Smooth muscle cell (in vitro differentiated cells): ENCODE results near the gene ZNF48. TPM values are rescaled to one million over a fixed set of nuclear protein-coding genes. Genes with fewer than 3 reads are reported as not detected.

Source experiments
- DNase-seq: peaks from one replicate; lab custom pipeline; 2025; ENCODE audit not compliant: unreplicated experiment; lab: John Stamatoyannopoulos, UW
- H2AFZ ChIP-seq: fragments of 200-600 bp; sonication (generic); 2 replicates; pipeline ENCODE4 v1.6.0; 2016; ENCODE audit warnings: antibody characterized with exemption, low read depth, mild to moderate bottlenecking
- H3F3A ChIP-seq: fragments of 200-600 bp; sonication (generic); 2 replicates; pipeline ENCODE4 v1.6.0; 2017; ENCODE audit warnings: antibody characterized with exemption, low read depth
- H3K27ac ChIP-seq: fragments of 200-600 bp; sonication (generic); 2 replicates; pipeline ENCODE4 v1.5.1; 2016; ENCODE audit warnings: low read depth, mild to moderate bottlenecking
- H3K27me3 ChIP-seq: fragments of 200-600 bp; sonication (generic); 2 replicates; pipeline ENCODE4 v1.6.1; 2016; ENCODE audit warnings: low read depth, mild to moderate bottlenecking
- H3K36me3 ChIP-seq: fragments of 200-600 bp; sonication (generic); 2 replicates; pipeline ENCODE4 v1.5.1; 2016; ENCODE audit warnings: low read depth
- H3K4me1 ChIP-seq: fragments of 200-600 bp; sonication (generic); 2 replicates; pipeline ENCODE4 v1.5.1; 2016; ENCODE audit warnings: low read depth
- H3K4me2 ChIP-seq: fragments of 200-600 bp; sonication (generic); 2 replicates; pipeline ENCODE4 v1.6.0; 2016; ENCODE audit warnings: mild to moderate bottlenecking
- H3K4me3 ChIP-seq: fragments of 200-600 bp; sonication (generic); 2 replicates; pipeline ENCODE4 v1.5.1; 2016; ENCODE audit warnings: mild to moderate bottlenecking
- H3K79me2 ChIP-seq: fragments of 200-600 bp; sonication (generic); 2 replicates; pipeline ENCODE4 v1.6.0; 2016; ENCODE audit warnings: low read depth, mild to moderate bottlenecking
- H3K9ac ChIP-seq: fragments of 200-600 bp; sonication (generic); 2 replicates; pipeline ENCODE4 v1.6.0; 2016; ENCODE audit warnings: low read depth
- H3K9me3 ChIP-seq: fragments of 200-600 bp; sonication (generic); replicated peaks from 2 replicates; pipeline ENCODE4 v1.5.1; 2016; ENCODE audit warnings: low read depth
- H4K20me1 ChIP-seq: fragments of 200-600 bp; sonication (generic); 2 replicates; pipeline ENCODE4 v1.6.0; 2016; ENCODE audit warnings: low read depth
- CTCF ChIP-seq: fragments of 200-600 bp; sonication (generic); IDR thresholded peaks from 2 replicates; pipeline ENCODE4 v1.5.1; 2017; ENCODE audit warnings: borderline replicate concordance, mild to moderate bottlenecking, antibody characterized with exemption; ENCODE audit not compliant: insufficient read depth, poor library complexity, severe bottlenecking
- WGBS: methylation state at CpG from one replicate; pipeline ENCODE4 v1.1.7; 2016; ENCODE audit warnings: low lambda C conversion rate; 5-methylcytosine and 5-hydroxymethylcytosine counted together
- polyA plus RNA-seq: library from polyadenylated mRNA; unstranded; fragments of >200 nt; fragmentation: Nextera tagmentation; extraction: Ambion mirVana; gene quantifications from 2 replicates; pipeline ENCODE4 v1.2.1, GENCODE V29; 2016
- total RNA-seq: library from RNA; depleted of rRNA; stranded (reverse); fragments of >200 nt; gene quantifications from 2 replicates; pipeline ENCODE4 v1.2.3, GENCODE V29; 2014

ZNF48 gene
- total and polyA plus RNA-seq, 2 experiments from 2014 or later, result 8.0 to 9.3 TPM

GRCh38 chr16:30378236-30379157, 16.7 kb upstream of the ZNF48 start:
- DNase-seq, result peak; percentile 97
- WGBS, result under 1% methylated on average over 47 of the region's 67 CpGs
- Histone ChIP-seq H3K9ac (peak overlapping the region; percentile 96), H2AFZ (no peak overlapping the region), H3K36me3 (no peaks in the 10 kb centered on the region), H3K79me2 (no peaks in the 10 kb centered on the region), H3K4me3 (peak overlapping the region; percentile 67), H3K27me3 (no peaks in the 10 kb centered on the region), H3K9me3 (no peaks in the 10 kb centered on the region), H3K27ac (peak overlapping the region; percentile 99), H4K20me1 (peaks cover 5% of the 10 kb centered on the region), H3K4me2 (peak overlapping the region; percentile 95), H3F3A (no peaks in the 10 kb centered on the region), H3K4me1 (peaks cover 14% of the 10 kb centered on the region)
- TF ChIP-seq CTCF, result peak; percentile 16

GRCh38 chr16:30379158-30379783, 15.9 kb upstream of the ZNF48 start:
- Histone ChIP-seq H3K27me3 (no peaks in the 10 kb centered on the region), H3K79me2 (no peaks in the 10 kb centered on the region), H2AFZ (no peak overlapping the region), H3K36me3 (no peaks in the 10 kb centered on the region), H3K9me3 (no peaks in the 10 kb centered on the region), H3K4me3 (peak overlapping the region; percentile 67), H3K9ac (peak overlapping the region; percentile 43), H3K27ac (peak overlapping the region; percentile 67), H3K4me2 (peak overlapping the region; percentile 95), H3F3A (no peaks in the 10 kb centered on the region), H4K20me1 (peaks cover 5% of the 10 kb centered on the region), H3K4me1 (peaks cover 14% of the 10 kb centered on the region)
- no peak for DNase-seq
- TF ChIP-seq CTCF, result no peak
- 26% methylated on average over 27 of the region's 27 CpGs for WGBS

- H2AFZ ChIP-seq, result no peak overlapping the region
- H3K4me1 ChIP-seq, result peaks cover 14% of the 10 kb centered on the region
- no peak overlapping the region for H3K9ac ChIP-seq
- peaks cover 5% of the 10 kb centered on the region for H4K20me1 ChIP-seq
- no peaks in the 10 kb centered on the region for H3K9me3 ChIP-seq
- H3K79me2 ChIP-seq, result no peaks in the 10 kb centered on the region
- 89% methylated on average over 4 of the region's 4 CpGs for WGBS
- H3K36me3 ChIP-seq, result no peaks in the 10 kb centered on the region
- no peak for DNase-seq
- no peak overlapping the region for H3K4me2 ChIP-seq
- no peak overlapping the region for H3K4me3 ChIP-seq
- H3K27ac ChIP-seq, result no peak overlapping the region
- no peaks in the 10 kb centered on the region for H3K27me3 ChIP-seq
- H3F3A ChIP-seq, result no peaks in the 10 kb centered on the region
- TF ChIP-seq CTCF, result no peak
Measured at GRCh38 chr16:30380072-30380802, 15.0 kb upstream of the ZNF48 start.
